HuH-7 (cell line): ENCODE data around the gene SLC35F3.
"Not testable (repeated sequence)": the region's sequence is repeated elsewhere in the genome, so short reads cannot be mapped to it uniquely, and the experiment has no call there.

ENCODE experiments used
- DNase-seq: peaks from one replicate; pipeline ENCODE4 v3.0.0; 2011; ENCODE audit warnings: low spot score

Gene SLC35F3

GRCh38 chr1:234106032-234106431, 201.6 kb downstream of the SLC35F3 start:
- DNase-seq, result no peak

DNA sequence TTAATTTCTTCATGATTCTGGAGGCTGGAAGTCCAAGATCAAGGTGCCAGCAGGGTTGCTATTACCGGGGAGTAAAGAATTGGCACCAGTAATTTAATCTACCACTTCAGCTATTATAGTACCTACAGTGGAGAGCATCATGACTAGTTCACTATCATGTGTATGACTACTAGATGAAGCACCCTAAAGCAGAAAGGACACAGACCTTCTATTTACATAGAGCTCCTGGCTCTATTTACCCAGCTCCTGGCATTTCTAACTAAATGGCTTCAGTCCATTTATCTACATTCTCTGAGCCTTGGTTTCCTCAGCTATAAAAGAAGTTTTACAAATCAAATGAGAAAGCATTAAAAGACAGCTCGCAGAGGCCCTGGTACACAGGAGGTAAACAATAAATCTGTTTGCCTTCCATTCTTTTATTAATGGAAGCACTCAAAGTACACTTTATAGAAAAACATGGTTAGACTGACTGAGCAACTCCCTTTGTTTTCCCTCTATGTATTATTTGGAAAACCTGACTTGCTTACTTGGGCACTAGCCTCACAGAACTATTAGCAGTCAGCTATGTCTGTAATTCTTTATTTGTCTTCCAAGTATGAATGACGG, 203.0 kb downstream of the SLC35F3 start:
- DNase-seq, result no peak

GRCh38 chr1:234108921-234109320, 204.4 kb downstream of the SLC35F3 start:
- DNase-seq, result no peak

- no peak for DNase-seq
Measured at GRCh38 chr1:234109840-234110239, 205.4 kb downstream of the SLC35F3 start.

GRCh38 chr1:234111458-234112142, 207.1 kb downstream of the SLC35F3 start:
- peak; percentile 80 for DNase-seq

DNA sequence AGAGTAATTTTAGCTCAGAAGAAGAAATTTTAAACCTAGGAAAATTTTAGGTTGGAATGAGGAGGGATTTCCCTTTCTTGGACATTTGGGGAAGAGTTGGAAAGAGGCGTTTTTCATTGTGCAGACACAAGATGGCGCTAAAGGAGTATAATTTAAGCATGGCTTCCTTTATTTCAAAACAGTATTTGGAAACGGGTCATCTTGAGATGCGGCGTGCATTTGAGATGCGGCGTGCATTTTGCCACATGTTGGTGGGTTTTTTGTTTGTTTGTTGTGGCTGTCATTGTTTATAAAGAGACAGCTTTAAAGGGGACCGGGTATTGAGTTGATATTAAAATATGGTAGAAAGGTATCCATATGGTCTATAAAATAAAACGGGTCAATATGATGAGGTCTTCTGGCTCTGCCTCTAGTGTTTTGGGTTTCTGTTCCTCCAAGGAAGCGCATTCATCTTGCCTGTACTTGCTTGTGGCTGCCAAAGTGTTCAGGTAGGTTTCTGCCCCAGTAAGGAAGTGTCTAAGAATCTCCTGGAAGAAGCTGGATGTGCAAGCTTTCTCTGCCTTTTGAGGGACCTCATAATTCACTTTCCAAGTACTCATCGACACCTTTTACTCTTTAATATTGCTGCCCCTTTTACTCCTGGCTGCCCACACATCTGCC, 210.3 kb downstream of the SLC35F3 start:
- DNase-seq, result peak; percentile 26

GRCh38 chr1:234118911-234119310, 214.4 kb downstream of the SLC35F3 start:
- DNase-seq, result no peak

DNA sequence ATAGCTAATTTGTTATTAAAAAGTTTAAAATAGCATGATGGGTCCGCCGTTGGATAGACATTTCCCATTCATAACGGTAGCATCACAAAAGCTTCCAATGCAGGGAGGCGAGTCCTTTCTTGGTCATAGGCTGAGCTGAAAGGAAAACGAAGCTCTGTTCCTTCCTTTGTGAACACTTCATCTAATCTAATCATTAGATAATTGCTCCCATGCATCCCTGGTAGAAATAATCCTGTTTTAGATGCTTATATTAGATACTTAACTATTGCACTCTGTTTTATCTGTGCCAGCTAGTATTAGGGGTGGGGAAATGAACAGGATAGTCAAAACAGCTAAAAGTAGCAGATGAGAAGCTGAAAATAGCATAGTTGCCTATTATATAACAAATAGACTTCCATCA, 215.0 kb downstream of the SLC35F3 start:
- no peak for DNase-seq

GRCh38 chr1:234120327-234120944, 216.0 kb downstream of the SLC35F3 start:
- DNase-seq, result no peak

DNA sequence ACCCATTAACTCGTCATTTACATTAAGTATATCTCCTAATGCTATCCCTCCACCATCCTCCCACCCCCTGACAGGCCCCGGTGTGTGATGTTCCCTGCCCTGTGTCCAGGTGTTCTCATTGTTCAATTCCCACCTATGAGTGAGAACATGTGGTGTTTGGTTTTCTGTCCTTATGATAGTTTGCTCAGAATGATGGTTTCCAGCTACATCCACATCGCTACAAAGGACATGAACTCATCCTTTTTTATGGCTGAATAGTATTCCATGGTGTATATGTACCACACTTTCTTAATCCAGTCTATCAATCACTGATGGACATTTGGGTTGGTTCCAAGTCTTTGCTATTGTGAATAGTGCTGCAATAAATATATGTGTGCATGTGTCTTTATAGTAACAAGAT, 217.2 kb downstream of the SLC35F3 start:
- DNase-seq, result not testable (repeated sequence)

- DNase-seq, result not testable (repeated sequence)
Measured at GRCh38 chr1:234122571-234122970, 218.1 kb downstream of the SLC35F3 start.

- DNase-seq, result no peak
Measured at GRCh38 chr1:234123867-234124266, 219.4 kb downstream of the SLC35F3 start.

DNA sequence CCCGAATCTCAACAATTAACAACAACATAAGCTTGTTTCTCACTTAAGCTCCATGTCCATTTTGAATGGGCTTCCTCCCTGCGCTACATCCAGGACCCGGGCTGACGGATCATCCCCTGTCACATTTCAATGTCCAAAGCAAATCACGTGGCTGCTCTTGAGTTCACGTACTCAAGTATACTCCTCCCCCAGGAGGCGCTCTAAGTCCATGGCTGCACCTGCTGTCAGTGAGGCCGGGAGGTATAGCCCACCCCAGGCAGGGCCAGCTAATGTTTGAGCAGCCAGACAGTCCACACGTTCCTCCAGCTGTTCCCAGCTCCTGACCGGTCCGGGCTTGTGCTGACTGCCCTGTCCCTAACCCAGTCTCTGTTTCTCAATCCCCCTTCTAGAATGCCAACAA, 220.8 kb downstream of the SLC35F3 start:
- DNase-seq, result peak; percentile 53

GRCh38 chr1:234125714-234126113, 221.2 kb downstream of the SLC35F3 start:
- no peak for DNase-seq

DNA sequence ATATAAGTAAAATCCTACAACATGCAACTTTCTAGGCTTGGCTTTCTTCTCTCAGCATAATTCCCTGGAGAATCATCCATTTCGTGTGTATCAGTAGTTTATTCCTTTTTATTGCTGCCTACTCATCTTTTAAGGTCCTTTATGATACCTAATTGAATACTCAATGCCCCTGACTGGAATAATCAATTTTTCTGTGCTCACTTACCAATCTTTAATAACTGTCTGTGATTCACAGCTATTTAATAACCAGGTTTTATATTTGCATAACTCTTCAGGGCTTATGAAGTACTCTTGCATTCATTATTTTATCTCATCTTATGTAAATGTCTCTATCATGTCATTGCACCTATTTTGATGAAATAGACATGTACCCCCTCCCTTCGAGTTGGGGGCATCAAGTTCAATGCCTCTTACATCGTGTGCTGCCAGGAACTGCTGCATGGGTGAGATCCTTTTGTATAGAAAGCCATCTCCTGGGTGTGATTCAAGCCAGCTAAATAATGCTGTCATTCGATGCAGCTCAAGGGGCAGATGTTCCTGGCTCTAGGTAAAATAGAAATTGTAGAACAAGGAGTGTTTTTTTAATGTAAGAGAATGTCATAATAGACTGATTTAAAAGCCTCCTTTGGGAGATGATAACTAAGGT, 222.7 kb downstream of the SLC35F3 start:
- DNase-seq, result no peak

- DNase-seq, result no peak
Measured at GRCh38 chr1:234132795-234133194, 228.3 kb downstream of the SLC35F3 start.

DNA sequence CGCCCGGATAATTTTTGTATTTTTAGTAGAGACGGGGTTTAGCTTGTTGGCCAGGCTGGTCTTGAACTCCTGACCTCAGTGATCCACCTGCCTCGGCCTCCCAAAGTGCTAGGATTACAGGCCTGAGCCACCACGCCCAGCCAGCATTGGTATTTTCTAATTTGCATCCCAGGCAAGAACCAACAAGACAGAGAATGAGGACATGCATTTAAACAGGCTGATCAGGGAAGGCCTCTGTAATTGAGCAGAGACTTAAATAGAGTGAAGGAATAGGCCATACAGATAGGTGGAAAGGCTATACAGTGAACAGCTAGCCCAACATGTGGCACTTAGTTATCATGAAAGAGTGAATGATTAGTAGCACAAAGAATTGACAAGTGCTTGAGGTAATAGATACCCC, 230.4 kb downstream of the SLC35F3 start:
- DNase-seq, result no peak

DNA sequence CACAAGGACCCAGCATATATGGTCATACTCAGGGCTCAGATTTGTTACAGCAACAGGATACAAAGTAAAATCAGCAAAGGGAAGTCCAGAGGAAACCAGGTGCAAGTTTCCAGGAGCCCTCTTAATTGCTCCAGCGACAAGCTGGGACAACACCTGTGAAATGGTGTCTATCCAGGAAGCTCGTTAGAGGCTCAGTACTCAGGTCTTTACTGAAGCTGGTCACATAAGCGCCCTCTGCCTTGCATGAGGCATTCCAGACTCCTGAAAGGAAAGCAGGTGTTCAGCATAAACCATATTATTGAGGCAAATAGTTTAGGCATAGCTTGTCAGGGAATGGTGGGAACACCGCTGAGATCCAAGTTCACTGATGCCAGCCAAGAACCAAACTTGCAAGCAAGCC, 231.0 kb downstream of the SLC35F3 start:
- DNase-seq, result no peak

- DNase-seq, result no peak
Measured at GRCh38 chr1:234136073-234136472, 231.6 kb downstream of the SLC35F3 start.

DNA sequence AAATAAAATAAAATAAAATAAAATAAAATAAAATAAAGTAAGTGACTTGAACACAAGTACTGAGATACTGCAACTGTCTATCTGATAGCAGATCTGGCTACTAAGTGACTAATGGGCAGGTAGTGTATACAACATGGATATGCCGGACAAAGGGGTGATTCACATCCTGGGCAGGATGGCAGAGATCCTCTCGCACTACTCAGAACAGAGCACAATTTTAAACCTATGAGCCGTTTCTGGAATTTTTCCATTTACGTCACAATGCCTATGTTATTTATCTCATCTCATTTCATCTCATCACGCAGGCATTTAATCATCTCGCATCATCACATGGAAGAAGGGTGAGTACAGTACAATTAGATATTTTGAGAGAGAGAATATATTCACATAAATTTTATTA, 235.5 kb downstream of the SLC35F3 start:
- no peak for DNase-seq

- no peak for DNase-seq
Measured at GRCh38 chr1:234140388-234140787, 235.9 kb downstream of the SLC35F3 start.

GRCh38 chr1:234141006-234141405, 236.5 kb downstream of the SLC35F3 start:
- no peak for DNase-seq

GRCh38 chr1:234143681-234144080, 239.2 kb downstream of the SLC35F3 start:
- no peak for DNase-seq
